Neural cell (in vitro differentiated cells): ENCODE results near the gene CGNL1.

Experiments used
- EP300 ChIP-seq: fragments of 450-650 bp; conservative IDR thresholded peaks from 2 replicates; pipeline ENCODE4 v1.6.1; 2014; ENCODE audit warnings: antibody characterized with exemption, mild to moderate bottlenecking, moderate library complexity; ENCODE audit not compliant: poor library complexity, severe bottlenecking
- EZH2 ChIP-seq: fragments of 200-600, 300-800 bp; shearing (Covaris generic), sonication (generic); IDR thresholded peaks from 2 replicates; pipeline ENCODE4 v1.6.1; 2014; ENCODE audit warnings: antibody characterized with exemption, low read length, borderline replicate concordance, mild to moderate bottlenecking; ENCODE audit not compliant: insufficient read depth, poor library complexity, severe bottlenecking
- TF ChIP-seq, protein P1 (sequence below): fragments of 450-650 bp; IDR thresholded peaks from 2 replicates; pipeline ENCODE4 v1.5.1; 2014; ENCODE audit warnings: antibody characterized with exemption, mild to moderate bottlenecking, moderate library complexity; ENCODE audit not compliant: poor library complexity, severe bottlenecking
- TF ChIP-seq, protein P2 (sequence below): IDR thresholded peaks from 2 replicates; pipeline ENCODE4 v1.6.1; 2012; ENCODE audit warnings: borderline replicate concordance

DNA sequence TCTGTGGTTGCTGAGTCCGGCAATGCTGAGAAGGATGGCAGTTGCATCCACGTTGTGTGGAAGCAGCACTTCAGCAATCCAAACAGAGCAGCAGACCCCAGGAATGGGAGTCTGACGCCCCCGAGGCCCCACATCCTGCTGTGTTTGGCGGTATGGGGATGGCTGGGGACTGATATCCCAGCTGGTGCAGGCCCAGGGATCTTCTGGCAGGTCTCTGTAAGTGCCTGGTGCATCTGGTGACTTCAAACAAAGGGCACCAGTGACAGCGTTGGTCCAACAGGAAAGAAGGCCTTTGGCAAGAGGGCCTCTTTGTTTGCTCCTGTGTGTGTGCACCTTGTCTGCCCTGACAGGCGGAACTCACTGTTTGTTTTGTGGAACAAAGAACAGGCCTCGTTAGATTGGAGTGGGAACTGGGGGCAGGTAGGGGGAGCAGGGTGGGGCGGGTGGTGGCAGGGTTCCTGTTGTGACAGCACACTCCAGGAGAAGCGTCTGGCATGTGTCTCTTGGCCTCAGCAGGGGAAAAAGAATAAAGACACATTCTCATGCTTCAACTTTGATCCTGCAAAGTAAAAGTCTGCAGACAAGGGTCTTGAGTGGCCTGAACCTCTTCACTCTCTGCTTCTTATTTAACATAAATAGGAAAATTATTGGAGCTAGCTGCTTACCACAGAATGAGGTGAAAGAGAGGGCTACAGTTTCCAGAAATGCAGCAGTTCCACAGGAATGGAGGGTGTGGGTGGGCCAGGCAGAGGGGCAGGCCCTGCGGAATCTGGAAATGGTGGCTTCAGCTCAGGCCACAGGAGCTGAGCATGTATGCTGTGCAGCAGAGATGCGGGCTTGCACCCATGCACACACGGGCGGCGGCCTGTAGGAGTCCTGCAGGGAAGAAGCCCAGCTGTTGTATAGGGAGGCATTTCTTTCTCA, 120.9 kb downstream of the CGNL1 start:
- TF ChIP-seq EZH2 = no peak
- TF ChIP-seq, protein P1, sequence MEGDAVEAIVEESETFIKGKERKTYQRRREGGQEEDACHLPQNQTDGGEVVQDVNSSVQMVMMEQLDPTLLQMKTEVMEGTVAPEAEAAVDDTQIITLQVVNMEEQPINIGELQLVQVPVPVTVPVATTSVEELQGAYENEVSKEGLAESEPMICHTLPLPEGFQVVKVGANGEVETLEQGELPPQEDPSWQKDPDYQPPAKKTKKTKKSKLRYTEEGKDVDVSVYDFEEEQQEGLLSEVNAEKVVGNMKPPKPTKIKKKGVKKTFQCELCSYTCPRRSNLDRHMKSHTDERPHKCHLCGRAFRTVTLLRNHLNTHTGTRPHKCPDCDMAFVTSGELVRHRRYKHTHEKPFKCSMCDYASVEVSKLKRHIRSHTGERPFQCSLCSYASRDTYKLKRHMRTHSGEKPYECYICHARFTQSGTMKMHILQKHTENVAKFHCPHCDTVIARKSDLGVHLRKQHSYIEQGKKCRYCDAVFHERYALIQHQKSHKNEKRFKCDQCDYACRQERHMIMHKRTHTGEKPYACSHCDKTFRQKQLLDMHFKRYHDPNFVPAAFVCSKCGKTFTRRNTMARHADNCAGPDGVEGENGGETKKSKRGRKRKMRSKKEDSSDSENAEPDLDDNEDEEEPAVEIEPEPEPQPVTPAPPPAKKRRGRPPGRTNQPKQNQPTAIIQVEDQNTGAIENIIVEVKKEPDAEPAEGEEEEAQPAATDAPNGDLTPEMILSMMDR = no peak
- TF ChIP-seq, protein P2, sequence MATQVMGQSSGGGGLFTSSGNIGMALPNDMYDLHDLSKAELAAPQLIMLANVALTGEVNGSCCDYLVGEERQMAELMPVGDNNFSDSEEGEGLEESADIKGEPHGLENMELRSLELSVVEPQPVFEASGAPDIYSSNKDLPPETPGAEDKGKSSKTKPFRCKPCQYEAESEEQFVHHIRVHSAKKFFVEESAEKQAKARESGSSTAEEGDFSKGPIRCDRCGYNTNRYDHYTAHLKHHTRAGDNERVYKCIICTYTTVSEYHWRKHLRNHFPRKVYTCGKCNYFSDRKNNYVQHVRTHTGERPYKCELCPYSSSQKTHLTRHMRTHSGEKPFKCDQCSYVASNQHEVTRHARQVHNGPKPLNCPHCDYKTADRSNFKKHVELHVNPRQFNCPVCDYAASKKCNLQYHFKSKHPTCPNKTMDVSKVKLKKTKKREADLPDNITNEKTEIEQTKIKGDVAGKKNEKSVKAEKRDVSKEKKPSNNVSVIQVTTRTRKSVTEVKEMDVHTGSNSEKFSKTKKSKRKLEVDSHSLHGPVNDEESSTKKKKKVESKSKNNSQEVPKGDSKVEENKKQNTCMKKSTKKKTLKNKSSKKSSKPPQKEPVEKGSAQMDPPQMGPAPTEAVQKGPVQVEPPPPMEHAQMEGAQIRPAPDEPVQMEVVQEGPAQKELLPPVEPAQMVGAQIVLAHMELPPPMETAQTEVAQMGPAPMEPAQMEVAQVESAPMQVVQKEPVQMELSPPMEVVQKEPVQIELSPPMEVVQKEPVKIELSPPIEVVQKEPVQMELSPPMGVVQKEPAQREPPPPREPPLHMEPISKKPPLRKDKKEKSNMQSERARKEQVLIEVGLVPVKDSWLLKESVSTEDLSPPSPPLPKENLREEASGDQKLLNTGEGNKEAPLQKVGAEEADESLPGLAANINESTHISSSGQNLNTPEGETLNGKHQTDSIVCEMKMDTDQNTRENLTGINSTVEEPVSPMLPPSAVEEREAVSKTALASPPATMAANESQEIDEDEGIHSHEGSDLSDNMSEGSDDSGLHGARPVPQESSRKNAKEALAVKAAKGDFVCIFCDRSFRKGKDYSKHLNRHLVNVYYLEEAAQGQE = no peak
- no peak for TF ChIP-seq EP300
